Measurements from ENCODE around the gene FMNL3. TPM values are rescaled to one million over a fixed set of nuclear protein-coding genes. Genes with fewer than 3 reads are reported as not detected.
A peak's percentile ranks its signal among the peaks of the same experiment; 100 is the strongest.
"Not testable (repeated sequence)": the region's sequence is repeated elsewhere in the genome, so short reads cannot be mapped to it uniquely, and the experiment has no call there.

FMNL3 gene, protein sequence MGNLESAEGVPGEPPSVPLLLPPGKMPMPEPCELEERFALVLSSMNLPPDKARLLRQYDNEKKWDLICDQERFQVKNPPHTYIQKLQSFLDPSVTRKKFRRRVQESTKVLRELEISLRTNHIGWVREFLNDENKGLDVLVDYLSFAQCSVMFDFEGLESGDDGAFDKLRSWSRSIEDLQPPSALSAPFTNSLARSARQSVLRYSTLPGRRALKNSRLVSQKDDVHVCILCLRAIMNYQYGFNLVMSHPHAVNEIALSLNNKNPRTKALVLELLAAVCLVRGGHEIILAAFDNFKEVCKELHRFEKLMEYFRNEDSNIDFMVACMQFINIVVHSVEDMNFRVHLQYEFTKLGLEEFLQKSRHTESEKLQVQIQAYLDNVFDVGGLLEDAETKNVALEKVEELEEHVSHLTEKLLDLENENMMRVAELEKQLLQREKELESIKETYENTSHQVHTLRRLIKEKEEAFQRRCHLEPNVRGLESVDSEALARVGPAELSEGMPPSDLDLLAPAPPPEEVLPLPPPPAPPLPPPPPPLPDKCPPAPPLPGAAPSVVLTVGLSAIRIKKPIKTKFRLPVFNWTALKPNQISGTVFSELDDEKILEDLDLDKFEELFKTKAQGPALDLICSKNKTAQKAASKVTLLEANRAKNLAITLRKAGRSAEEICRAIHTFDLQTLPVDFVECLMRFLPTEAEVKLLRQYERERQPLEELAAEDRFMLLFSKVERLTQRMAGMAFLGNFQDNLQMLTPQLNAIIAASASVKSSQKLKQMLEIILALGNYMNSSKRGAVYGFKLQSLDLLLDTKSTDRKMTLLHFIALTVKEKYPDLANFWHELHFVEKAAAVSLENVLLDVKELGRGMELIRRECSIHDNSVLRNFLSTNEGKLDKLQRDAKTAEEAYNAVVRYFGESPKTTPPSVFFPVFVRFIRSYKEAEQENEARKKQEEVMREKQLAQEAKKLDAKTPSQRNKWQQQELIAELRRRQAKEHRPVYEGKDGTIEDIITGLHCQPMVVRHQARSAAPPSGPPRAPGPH
- polyA plus RNA-seq (ENCODE audit: insufficient read length in 12 of 12), result 100 to 1,000 TPM in 1 of 12 donors, 10 to 100 TPM in 11; 22.8 to 166 (median 28.1) TPM
- long read RNA-seq, donor 1, result 0 reads
- long read RNA-seq, donor 2, result 0 reads
- long read RNA-seq, donor 3, result 0 reads
- long read RNA-seq, donor 4, result 0 reads
- long read RNA-seq, donor 5, result 0 reads
- long read RNA-seq, donor 6, result 0 reads
- long read RNA-seq, donor 7, result 0 reads
- long read RNA-seq, donor 8, result 0 reads
- long read RNA-seq, donor 9, result 0 reads
- long read RNA-seq, donor 10, result 0 reads
- long read RNA-seq, donor 11, partial matches to known transcripts, result 6 of 6 reads
- long read RNA-seq, donor 11, other reads (novel, unspliced or antisense), result 0 of 6 reads

DNA sequence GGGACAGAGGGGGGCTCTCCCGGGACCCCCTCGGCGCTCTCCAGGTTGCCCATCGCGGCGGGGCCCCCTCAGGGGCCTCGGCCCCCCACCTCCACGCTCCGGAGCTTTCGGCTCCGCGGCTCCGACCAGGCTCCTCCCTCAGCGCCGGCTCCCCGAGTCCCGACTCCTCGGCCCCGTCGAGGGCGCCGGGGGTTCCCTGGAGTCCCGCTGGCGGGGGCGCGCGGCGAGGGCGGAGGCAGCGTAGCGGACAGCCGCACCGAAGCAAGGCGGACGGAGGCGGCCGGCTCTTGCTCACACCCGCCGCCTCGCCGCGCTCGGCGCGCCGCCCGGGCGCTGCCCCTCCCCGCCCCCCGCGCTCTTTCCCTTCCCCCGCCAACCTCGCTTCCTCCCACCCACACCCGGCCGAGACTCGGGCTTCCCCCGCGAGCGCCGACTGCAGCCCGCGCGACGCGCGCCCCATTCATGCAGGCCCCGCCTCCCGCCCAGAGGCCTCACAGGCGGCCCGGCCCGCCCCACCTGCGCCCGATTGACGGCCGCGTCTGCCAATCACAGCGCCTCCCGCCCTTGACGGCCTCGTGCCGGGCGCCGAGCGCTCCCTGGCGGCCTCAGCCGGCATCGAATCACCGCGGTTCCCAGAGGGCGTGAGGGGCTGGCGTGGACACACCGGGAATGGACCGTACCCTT is at the start of gene FMNL3:
FMNL3 (minus strand) TSS at position 278 of the 684 bp plus-strand sequence; CDS start at position 53, 225 bp downstream.
- DNase-seq, result peak; percentile 97

GRCh38 chr12:49750996-49751393 is 43.8 kb upstream of the FMNL3 start:
- no peak for DNase-seq

GRCh38 chr12:49750027-49750995 is 43.1 kb upstream of the FMNL3 start:
- no peak for DNase-seq

GRCh38 chr12:49748800-49749199 is 41.6 kb upstream of the FMNL3 start:
- DNase-seq, result no peak

DNA sequence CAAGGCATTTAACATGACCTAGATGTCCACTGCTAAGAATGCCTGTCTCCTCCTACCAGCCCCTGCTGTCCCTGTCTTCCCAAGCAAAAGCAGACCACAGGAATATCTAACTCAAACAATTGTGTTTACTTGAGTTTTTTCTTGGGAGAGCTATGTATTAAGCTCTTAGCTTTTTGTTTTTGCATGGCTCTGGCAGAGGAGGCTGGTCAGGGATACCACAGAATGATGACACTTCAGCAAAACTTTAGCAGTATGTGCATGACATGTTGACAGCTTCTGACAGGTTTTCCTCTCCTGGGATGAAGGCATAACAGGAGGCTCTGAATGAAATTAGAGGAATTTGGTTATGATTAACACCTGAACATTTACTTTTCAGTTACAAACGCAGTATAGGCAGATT is 41.1 kb upstream of the FMNL3 start:
- no peak for DNase-seq

GRCh38 chr12:49744363-49744885 is 37.2 kb upstream of the FMNL3 start:
- no peak for DNase-seq

DNA sequence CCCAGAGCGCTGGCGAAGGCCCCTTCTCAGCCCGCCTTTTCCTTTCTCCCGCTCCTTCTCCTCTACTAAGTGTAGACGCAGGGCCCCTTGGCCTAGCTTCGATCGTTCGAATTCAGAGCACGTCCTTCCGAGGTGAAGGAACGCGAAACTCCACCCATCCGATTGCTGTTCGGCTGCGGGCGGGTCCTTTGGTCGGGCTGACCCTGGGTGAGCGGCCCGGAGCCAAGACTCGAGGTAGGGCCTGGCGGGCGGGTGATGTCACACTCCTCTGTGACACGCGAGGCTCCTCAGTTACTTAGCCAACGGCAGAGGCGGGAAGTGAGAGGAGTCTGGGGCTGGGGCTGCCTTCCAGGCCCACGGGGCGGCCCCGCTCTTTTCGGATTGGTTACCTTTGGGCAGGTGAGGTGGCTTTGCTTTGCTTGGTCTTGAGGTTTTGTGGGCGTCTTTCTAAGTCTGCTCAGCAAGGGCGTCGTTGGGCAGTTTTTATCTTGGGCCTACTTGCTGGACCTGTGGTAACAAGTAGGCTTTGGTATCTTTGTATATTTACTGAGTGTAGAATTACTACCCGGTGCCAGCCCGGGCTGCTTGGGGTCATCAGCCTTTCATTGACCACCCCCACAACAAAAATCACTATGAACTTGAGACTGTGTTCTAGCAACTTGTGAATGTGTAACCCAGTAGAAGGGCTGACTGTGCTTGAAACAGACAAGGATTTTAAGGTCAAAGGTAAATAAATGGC is 34.8 kb upstream of the FMNL3 start:
- peak; percentile 64 for DNase-seq

- peak; percentile 100 for DNase-seq
These were observed 34.0 kb upstream of the FMNL3 start, which contains the start of gene TMBIM6 for GRCh38 chr12:49740930-49741881. TMBIM6 (plus strand) TSS chr12:49741557; CDS start chr12:49752494, 10,937 bp downstream.

DNA sequence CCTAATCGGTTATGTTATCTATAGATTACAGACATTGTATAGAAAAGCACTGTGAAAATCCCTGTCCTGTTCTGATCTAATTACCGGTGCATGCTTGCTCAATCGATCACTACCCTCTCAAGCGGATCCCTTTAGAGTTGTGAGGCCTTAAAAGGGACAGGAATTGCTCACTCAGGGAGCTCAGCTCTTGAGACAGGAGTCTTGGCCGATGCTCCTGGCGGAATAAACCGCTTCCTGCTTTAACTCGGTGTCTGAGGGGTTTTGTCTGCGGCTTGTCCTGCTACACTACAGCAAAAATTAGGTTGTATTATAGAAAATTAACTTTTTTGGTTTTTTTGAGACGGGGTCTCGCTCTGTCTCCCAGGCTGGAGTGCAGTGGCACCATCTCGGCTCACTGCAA is 33.1 kb upstream of the FMNL3 start:
- DNase-seq, result not testable (repeated sequence)

DNA sequence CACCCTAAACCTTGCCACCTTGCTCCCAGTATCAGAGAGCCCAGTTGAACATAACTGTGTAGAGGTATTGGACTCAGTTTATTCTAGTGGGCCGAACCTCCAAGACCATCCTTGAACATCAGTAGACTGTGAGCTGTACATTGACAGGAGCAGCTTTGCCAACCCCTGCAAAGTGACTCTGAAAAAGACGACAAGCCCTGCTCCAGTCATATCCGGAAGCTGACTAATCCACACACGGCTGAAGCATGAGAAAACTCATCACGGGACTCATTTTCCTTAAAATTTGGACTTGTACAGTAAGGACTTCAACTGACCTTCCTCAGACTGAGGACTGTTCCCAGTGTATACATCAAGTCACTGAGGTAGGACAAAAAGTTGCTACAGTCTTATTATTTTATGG is 31.5 kb upstream of the FMNL3 start:
- not testable (repeated sequence) for DNase-seq

GRCh38 chr12:49734900-49735299 is 27.7 kb upstream of the FMNL3 start:
- not testable (repeated sequence) for DNase-seq

DNA sequence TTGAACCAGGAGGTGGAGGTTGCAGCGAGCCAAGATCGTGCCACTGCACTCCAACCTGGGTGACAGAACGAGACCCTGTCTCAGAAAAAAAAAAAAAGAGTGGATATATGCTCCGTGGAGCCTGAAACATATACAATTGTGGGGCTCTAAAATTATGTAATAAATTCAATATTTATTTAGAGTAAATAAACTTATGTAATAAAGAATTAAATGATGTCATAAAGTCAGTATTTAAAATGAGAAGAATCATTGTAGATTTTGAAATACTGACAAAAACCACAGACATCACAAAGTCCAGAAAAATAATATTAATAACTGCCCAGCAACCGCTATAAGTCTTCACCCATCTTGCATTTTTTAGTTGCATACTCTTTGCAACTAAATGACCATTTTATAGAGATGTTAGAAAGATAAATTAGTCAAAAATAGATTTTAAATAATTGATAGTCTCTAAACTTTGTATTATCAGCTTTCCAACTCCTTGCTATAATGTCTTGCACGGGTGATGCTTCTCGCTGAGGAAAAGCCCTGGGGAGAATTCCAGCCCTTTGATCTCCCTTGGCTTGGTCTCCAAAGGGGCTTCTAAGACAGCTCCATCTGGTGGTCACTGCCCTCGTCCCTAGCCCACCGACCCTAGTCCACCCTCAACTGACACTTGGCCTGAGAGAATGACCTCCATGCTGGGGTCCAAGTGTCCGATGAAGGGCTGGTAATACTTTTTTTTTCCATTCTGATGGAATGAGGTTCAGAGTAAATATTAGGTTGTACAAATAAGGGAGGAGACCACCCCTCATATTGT is 26.2 kb upstream of the FMNL3 start:
- DNase-seq, result no peak

DNA sequence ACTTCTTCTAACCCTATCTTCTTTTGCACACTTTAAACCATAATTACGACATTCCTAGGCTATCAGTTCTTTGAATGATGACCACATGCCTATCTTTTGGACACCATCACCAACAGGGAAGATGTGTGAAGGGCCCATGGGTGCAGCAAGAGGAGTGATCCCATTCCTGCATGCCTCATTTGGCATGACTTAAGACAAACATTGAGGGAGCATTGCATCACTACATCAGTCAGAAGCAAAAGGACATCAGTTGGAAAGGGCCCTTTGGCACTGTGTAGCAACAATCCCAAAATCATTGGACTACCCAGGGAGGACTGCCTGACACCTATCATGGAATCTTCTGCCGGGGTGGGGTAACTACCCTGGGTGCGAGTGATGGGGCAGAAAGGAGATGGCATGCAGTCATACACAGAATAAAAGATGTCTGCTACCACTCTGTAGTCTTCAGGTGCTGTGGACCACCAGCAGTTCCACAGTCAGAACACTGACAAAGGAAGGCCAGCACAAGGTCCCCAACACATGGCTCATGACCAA is 23.4 kb upstream of the FMNL3 start:
- DNase-seq, result no peak

- DNase-seq, result no peak
These were observed 22.8 kb upstream of the FMNL3 start for GRCh38 chr12:49730050-49730449.

DNA sequence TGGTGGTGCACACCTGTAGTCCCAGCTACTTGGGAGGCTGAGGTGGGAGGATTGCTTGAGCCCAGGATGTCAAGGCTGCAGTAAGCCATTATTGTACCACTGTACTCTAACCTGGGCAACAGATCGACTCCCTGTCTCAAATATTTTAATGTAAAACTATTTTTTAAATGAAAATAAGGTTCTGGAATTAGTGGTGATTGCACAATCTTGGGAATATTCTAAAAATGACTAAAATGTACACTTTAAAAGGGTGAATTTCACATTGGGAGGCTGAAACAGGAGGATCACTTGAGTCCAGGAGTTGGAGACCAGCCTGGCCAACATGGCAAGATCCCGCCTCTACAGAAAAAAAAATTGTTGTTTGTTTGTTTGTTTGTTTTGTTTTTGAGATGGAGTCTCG is 21.2 kb upstream of the FMNL3 start:
- no peak for DNase-seq

- not testable (repeated sequence) for DNase-seq
These were observed 14.2 kb upstream of the FMNL3 start for GRCh38 chr12:49721355-49721754.

All from muscle of arm (tissue), 14 donors.